ENCODE measurements around the gene PVR. TPM values are rescaled to one million over a fixed set of nuclear protein-coding genes. Genes with fewer than 3 reads are reported as not detected.
A peak's percentile ranks its signal among the peaks of the same experiment; 100 is the strongest.

Gene PVR
- total and polyA plus RNA-seq, 2 of the 4 experiments (the other 2 are of a cell fraction): 106 to 122 TPM

GRCh38 chr19:44605547-44605946, 38.2 kb upstream of the PVR start:
- POLR2A ChIA-PET (ENCODE audit: unreplicated experiment): interaction anchor here (0.5 kb wide), 1 partner anchor 38 kb away, joined by 4 read pairs; no protein-coding TSS in a partner anchor
- no peaks in the 10 kb centered on the region for H3K9me3 ChIP-seq (ENCODE audit: control insufficient read depth, insufficient read depth, low read length)
- H3K27me3 ChIP-seq (ENCODE audit: control insufficient read depth, insufficient read depth, low read length): no peaks in the 10 kb centered on the region
- no peak overlapping the region for H2AFZ ChIP-seq (replicated peaks; ENCODE audit: low read length, poor library complexity)
- peaks cover 18% of the 10 kb centered on the region for H3K9me1 ChIP-seq (ENCODE audit: insufficient read depth, low read length)
- H3K56ac ChIP-seq (ENCODE audit: extremely low read depth, insufficient read depth, low read length): no peak overlapping the region
- H4K91ac ChIP-seq (ENCODE audit: insufficient read depth, low read depth, low read length): peak overlapping the region; percentile 57
- no peak overlapping the region for H3K23ac ChIP-seq (ENCODE audit: low read depth, low read length)
- peak overlapping the region; percentile 65 for H2BK120ac ChIP-seq (ENCODE audit: low read depth, low read length)
- H4K20me1 ChIP-seq (ENCODE audit: insufficient read depth, low read length): no peaks in the 10 kb centered on the region
- H3K36me3 ChIP-seq (ENCODE audit: control insufficient read depth, insufficient read depth, low read length): no peaks in the 10 kb centered on the region
- H3K9ac ChIP-seq (ENCODE audit: low read depth, low read length): no peak overlapping the region
- no peak overlapping the region for H3K4me2 ChIP-seq (ENCODE audit: low read depth, low read length)
- peak overlapping the region; percentile 60 for H3K14ac ChIP-seq (replicated peaks; ENCODE audit: low read depth, low read length)
- H2AK5ac ChIP-seq (ENCODE audit: low read depth, low read length): peak overlapping the region; percentile 88
- no peak for ATAC-seq (ENCODE audit: low read depth)
- WGBS, 2 experiments (ENCODE audit: extremely low coverage in 2 of 2, insufficient read length in 1 of 2): no CpG with 5 or more reads among the region's 1 CpG
- in situ Hi-C loops (cut with MboI; ENCODE audit: low sequenced_read_pairs) (no loop called here), intact Hi-C loops (cut with micrococcal nuclease) (no loop called here), dilution Hi-C loops (cut with HindIII; ENCODE audit: low sequenced_read_pairs, unreplicated experiment) (no loop called here)
- H2BK15ac ChIP-seq (ENCODE audit: low read depth, low read length): peak overlapping the region; percentile 97
- H4K8ac ChIP-seq (ENCODE audit: low read depth in 2 of 2, low read length in 2 of 2): peak overlapping the region in 1 of 2 experiments; percentile 26; a peak in 1 of 4 replicates
- H3K4ac ChIP-seq (ENCODE audit: low read depth, low read length): peak overlapping the region; percentile 62; the same call in 1 of the 2 replicates
- peaks cover 0 to 3% of the 10 kb centered on the region in 2 experiments; a peak in 1 of 4 replicates for H3K79me1 ChIP-seq (ENCODE audit: low read depth in 1 of 2, low read length in 2 of 2)
- DNase-seq: no peak
- H3K4me3 ChIP-seq (ENCODE audit: insufficient read depth, low read depth, low read length): no peak overlapping the region
- no peak for TF ChIP-seq USF2 (IDR thresholded peaks at IDR 0.05; ENCODE audit: low read depth, low read length)
- TF ChIP-seq SMC3 (IDR thresholded peaks at IDR 0.05; ENCODE audit: low read depth, low read length): no peak
- TF ChIP-seq CEBPB (IDR thresholded peaks at IDR 0.05; ENCODE audit: low read depth, low read length): no peak
- no peak for TF ChIP-seq RFX5 (IDR thresholded peaks at IDR 0.05; ENCODE audit: low read depth, low read length)
- no peak for TF ChIP-seq MAFK (IDR thresholded peaks at IDR 0.05; ENCODE audit: low read depth, low read length)
- no peak for TF ChIP-seq BHLHE40 (IDR thresholded peaks at IDR 0.05; ENCODE audit: low read depth, low read length)
- TF ChIP-seq RCOR1 (IDR thresholded peaks at IDR 0.05; ENCODE audit: insufficient replicate concordance, low read length): no peak
- no peak for TF ChIP-seq POLR2A (IDR thresholded peaks at IDR 0.05; ENCODE audit: low read depth, low read length)
- no peak for TF ChIP-seq FOS (IDR thresholded peaks at IDR 0.05; ENCODE audit: low read depth, low read length)
- TF ChIP-seq CTCF (conservative IDR thresholded peaks at IDR 0.05; ENCODE audit: low read depth, low read length): no peak
- no peak for TF ChIP-seq MXI1 (IDR thresholded peaks at IDR 0.05; ENCODE audit: borderline replicate concordance, low read depth, low read length)
- no peak for TF ChIP-seq CHD1 (IDR thresholded peaks at IDR 0.05; ENCODE audit: low read depth, low read length)
- TF ChIP-seq MAZ (IDR thresholded peaks at IDR 0.05; ENCODE audit: borderline replicate concordance, low read depth, low read length): no peak
- TF ChIP-seq RAD21 (IDR thresholded peaks at IDR 0.05; ENCODE audit: low read length): no peak
- TF ChIP-seq NFE2L2 (IDR thresholded peaks at IDR 0.05; ENCODE audit: low read depth, low read length): no peak
- no peak for TF ChIP-seq ELK1 (IDR thresholded peaks at IDR 0.05; ENCODE audit: borderline replicate concordance, low read depth, low read length)
- CTCF ChIA-PET: no interaction called here
- H2BK5ac ChIP-seq (ENCODE audit: low read depth, low read length, poor library complexity, severe bottlenecking): no peak overlapping the region
- no peak overlapping the region for H4K5ac ChIP-seq (ENCODE audit: low read depth, low read length)
- no peak overlapping the region for H3K27ac ChIP-seq (ENCODE audit: insufficient read depth, low read length)
- H2BK20ac ChIP-seq (ENCODE audit: low read depth, low read length): peak overlapping the region; percentile 31; the same call in 1 of the 2 replicates
- H3K18ac ChIP-seq (ENCODE audit: low read depth, low read length): no peak overlapping the region
- H3K4me1 ChIP-seq (ENCODE audit: control insufficient read depth, insufficient read depth, low read length): peaks cover 23% of the 10 kb centered on the region
- no TSS peak for BruUV-seq (replicated peaks)
- no peak overlapping the region for H2AK9ac ChIP-seq (replicated peaks; ENCODE audit: low read depth, low read length, poor library complexity)
